Measurements from ENCODE around the gene ZC3H13. TPM values are rescaled to one million over a fixed set of nuclear protein-coding genes. Genes with fewer than 3 reads are reported as not detected.

The ZC3H13 gene
- total RNA-seq, 3 donors from 2014 or later (not counting 1 experiment from before 2014, with no cell fraction given), result 54.3 to 75.3 (median 65.8) TPM

DNA sequence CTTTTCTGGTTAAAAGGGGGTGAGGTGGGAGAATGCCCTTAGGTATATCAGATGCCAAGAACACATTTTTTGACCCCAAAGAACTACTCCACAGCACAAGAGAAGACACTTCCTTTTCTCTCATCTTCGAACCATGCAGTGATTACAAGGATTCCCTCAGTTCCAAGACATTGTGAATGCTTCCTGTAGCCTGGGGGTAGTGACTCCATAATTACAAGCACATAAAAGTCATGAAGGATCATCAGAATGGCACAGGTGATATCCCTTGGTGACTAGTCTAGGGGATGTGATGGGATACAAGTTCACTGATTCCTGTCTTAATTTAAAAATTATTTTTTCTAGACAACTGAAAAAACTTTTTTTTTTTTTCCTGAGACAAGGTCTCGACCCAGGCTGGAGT lies 78.0 kb downstream of the ZC3H13 start:
- Mint-ChIP-seq H3K9me3 (no peaks in the 10 kb centered on the region), H3K4me1 (peaks cover 13 to 15% of the 10 kb centered on the region in 2 donors), H3K4me3 (no peak overlapping the region), H3K27ac (no peak overlapping the region), H3K36me3 (peaks cover 5% of the 10 kb centered on the region), H3K27me3 (ENCODE audit: low read depth in 2 of 2) (no peaks in the 10 kb centered on the region)
- DNase-seq (no peak), ATAC-seq (no peak)
- H3K27ac ChIP-seq (ENCODE audit: low read length), result no peak overlapping the region
- H3K27me3 ChIP-seq (ENCODE audit: control insufficient read depth, insufficient read depth, low read length), result no peaks in the 10 kb centered on the region
- H3K36me3 ChIP-seq (ENCODE audit: control insufficient read depth, insufficient read depth, low read length), result peaks cover 69% of the 10 kb centered on the region
- H3K4me1 ChIP-seq (ENCODE audit: control insufficient read depth, insufficient read depth, low read length), result no peaks in the 10 kb centered on the region
- no peak for TF ChIP-seq CTCF (IDR thresholded peaks at IDR 0.05)
- WGBS (ENCODE audit: insufficient coverage), result 95% methylated on average over 2 of the region's 2 CpGs
- intact Hi-C loops (cut with micrococcal nuclease), result no loop called here
- no peak overlapping the region for H3K4me3 ChIP-seq (ENCODE audit: low read length)
- no peaks in the 10 kb centered on the region for H3K9me3 ChIP-seq (ENCODE audit: control insufficient read depth, insufficient read depth, low read length)

GRCh38 chr13:45967589-45967988 lies 85.0 kb downstream of the ZC3H13 start:
- 97% methylated on average over 16 of the region's 16 CpGs for WGBS (ENCODE audit: insufficient coverage)
- no peak overlapping the region for H3K4me3 Mint-ChIP-seq
- intact Hi-C loops (cut with micrococcal nuclease), result no loop called here
- peaks cover 84% of the 10 kb centered on the region for H3K36me3 ChIP-seq (ENCODE audit: control insufficient read depth, insufficient read depth, low read length)
- H3K36me3 Mint-ChIP-seq, result peaks cover 30% of the 10 kb centered on the region
- no peaks in the 10 kb centered on the region for H3K4me1 ChIP-seq (ENCODE audit: control insufficient read depth, insufficient read depth, low read length)
- H3K27ac Mint-ChIP-seq, result no peak overlapping the region
- TF ChIP-seq CTCF (IDR thresholded peaks at IDR 0.05), result no peak
- no peak overlapping the region for H3K27ac ChIP-seq (ENCODE audit: low read length)
- H3K4me1 Mint-ChIP-seq, result peaks cover 2 to 11% of the 10 kb centered on the region in 2 donors
- ATAC-seq, result no peak
- no peaks in the 10 kb centered on the region for H3K27me3 Mint-ChIP-seq (ENCODE audit: low read depth in 2 of 2)
- no peak for DNase-seq
- H3K27me3 ChIP-seq (ENCODE audit: control insufficient read depth, insufficient read depth, low read length), result no peaks in the 10 kb centered on the region
- H3K9me3 ChIP-seq (ENCODE audit: control insufficient read depth, insufficient read depth, low read length), result no peaks in the 10 kb centered on the region
- no peak overlapping the region for H3K4me3 ChIP-seq (ENCODE audit: low read length)
- H3K9me3 Mint-ChIP-seq, result no peaks in the 10 kb centered on the region

DNA sequence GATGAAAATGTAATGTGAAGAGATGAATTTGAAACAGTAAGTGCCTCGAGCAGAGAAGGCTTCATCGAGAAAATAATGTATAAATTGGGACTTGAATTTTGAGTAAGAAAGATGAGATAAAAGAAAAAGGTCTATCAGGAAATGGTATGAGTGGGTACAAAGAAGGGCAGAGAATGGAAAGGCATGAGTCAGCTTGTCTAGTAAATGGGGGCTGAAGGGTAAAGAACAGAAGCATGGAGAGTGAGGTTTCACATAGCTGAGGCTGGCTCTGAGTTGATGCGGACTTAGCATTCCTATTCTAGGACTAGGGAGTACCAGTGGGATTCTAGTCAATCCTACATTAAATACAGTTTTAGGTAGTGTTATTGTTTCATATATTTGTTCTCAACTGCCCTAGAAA lies 85.8 kb downstream of the ZC3H13 start:
- H3K9me3 Mint-ChIP-seq, result no peaks in the 10 kb centered on the region
- 91% methylated on average over 2 of the region's 3 CpGs for WGBS (ENCODE audit: insufficient coverage)
- peaks cover 0 to 7% of the 10 kb centered on the region in 2 donors for H3K4me1 Mint-ChIP-seq
- no peaks in the 10 kb centered on the region for H3K27me3 Mint-ChIP-seq (ENCODE audit: low read depth in 2 of 2)
- no peaks in the 10 kb centered on the region for H3K4me1 ChIP-seq (ENCODE audit: control insufficient read depth, insufficient read depth, low read length)
- no peak overlapping the region for H3K27ac ChIP-seq (ENCODE audit: low read length)
- no peak for TF ChIP-seq CTCF (IDR thresholded peaks at IDR 0.05)
- intact Hi-C loops (cut with micrococcal nuclease), result no loop called here
- H3K9me3 ChIP-seq (ENCODE audit: control insufficient read depth, insufficient read depth, low read length), result no peaks in the 10 kb centered on the region
- no peak overlapping the region for H3K4me3 ChIP-seq (ENCODE audit: low read length)
- no peak overlapping the region for H3K4me3 Mint-ChIP-seq
- H3K27ac Mint-ChIP-seq, result peak overlapping the region in 1 of 2 donors; percentile 1
- no peak for DNase-seq
- no peak for ATAC-seq
- no peaks in the 10 kb centered on the region for H3K27me3 ChIP-seq (ENCODE audit: control insufficient read depth, insufficient read depth, low read length)
- H3K36me3 Mint-ChIP-seq, result peaks cover 30% of the 10 kb centered on the region
- H3K36me3 ChIP-seq (ENCODE audit: control insufficient read depth, insufficient read depth, low read length), result peaks cover 80% of the 10 kb centered on the region

- no peak for TF ChIP-seq CTCF (IDR thresholded peaks at IDR 0.05)
- Mint-ChIP-seq H3K4me3 (no peak overlapping the region), H3K27ac (no peak overlapping the region), H3K4me1 (peaks cover 0 to 5% of the 10 kb centered on the region in 2 donors), H3K9me3 (no peaks in the 10 kb centered on the region), H3K27me3 (ENCODE audit: low read depth in 2 of 2) (no peaks in the 10 kb centered on the region), H3K36me3 (peaks cover 20% of the 10 kb centered on the region)
- no peak for ATAC-seq
- WGBS (ENCODE audit: insufficient coverage), result no CpG with 5 or more reads among the region's 1 CpG
- Histone ChIP-seq H3K9me3 (ENCODE audit: control insufficient read depth, insufficient read depth, low read length) (no peaks in the 10 kb centered on the region), H3K36me3 (ENCODE audit: control insufficient read depth, insufficient read depth, low read length) (peaks cover 66% of the 10 kb centered on the region), H3K27ac (ENCODE audit: low read length) (no peak overlapping the region), H3K4me1 (ENCODE audit: control insufficient read depth, insufficient read depth, low read length) (no peaks in the 10 kb centered on the region), H3K27me3 (ENCODE audit: control insufficient read depth, insufficient read depth, low read length) (no peaks in the 10 kb centered on the region), H3K4me3 (ENCODE audit: low read length) (no peak overlapping the region)
- intact Hi-C loops (cut with micrococcal nuclease), result no loop called here
- DNase-seq, result no peak
Measured at GRCh38 chr13:45961468-45961867, 91.1 kb downstream of the ZC3H13 start.
